GM23338 (cell line): ENCODE measurements around the gene MED14. TPM values are rescaled to one million over a fixed set of nuclear protein-coding genes. Genes with fewer than 3 reads are reported as not detected.

Source experiments
- EZH2 ChIP-seq: fragments of 200-600 bp; sonication (generic); IDR thresholded peaks from one replicate; pipeline ENCODE4 v1.8.0; 2017; ENCODE audit warnings: antibody characterized with exemption, mild to moderate bottlenecking, low read depth; ENCODE audit not compliant: unreplicated experiment
- EZH2phosphoT487 ChIP-seq: fragments of 200-600 bp; sonication (generic); IDR thresholded peaks from one replicate; pipeline ENCODE4 v1.8.1; 2018; ENCODE audit warnings: antibody characterized with exemption; ENCODE audit not compliant: unreplicated experiment
- JUNB ChIP-seq: IDR thresholded peaks from one replicate; pipeline ENCODE4 v1.6.1; 2016; ENCODE audit warnings: antibody characterized with exemption; ENCODE audit not compliant: unreplicated experiment
- STAT1 ChIP-seq: IDR thresholded peaks from one replicate; pipeline ENCODE4 v1.6.1; 2016; ENCODE audit warnings: antibody characterized with exemption; ENCODE audit not compliant: unreplicated experiment
- ZNF331 ChIP-seq: fragments of 250-450 bp; sonication (Bioruptor Pico); IDR thresholded peaks from 2 replicates; pipeline ENCODE4 v1.5.0; 2020; ENCODE audit warnings: low read depth, mild to moderate bottlenecking, moderate library complexity
- polyA plus RNA-seq: library from polyadenylated mRNA; unstranded; fragments of >200 nt; fragmentation: Nextera tagmentation; extraction: Ambion mirVana; gene quantifications from 2 replicates; pipeline ENCODE4 v1.2.1, GENCODE V29; 2016
- total RNA-seq: library from RNA; depleted of rRNA; stranded (reverse); fragments of >200 nt; shearing (Covaris generic); gene quantifications from 2 replicates; pipeline ENCODE4 v1.2.3, GENCODE V29; 2014
- TF ChIP-seq, protein P1 (sequence below): fragments of 250-450 bp; sonication (Bioruptor Pico); IDR thresholded peaks from 2 replicates; pipeline ENCODE4 v1.5.0; 2020; ENCODE audit warnings: mild to moderate bottlenecking, moderate library complexity
- TF ChIP-seq, protein P2 (sequence below), 2 experiments: fragments of 200-600 bp in 1 of 2; sonication (generic) in 1 of 2; conservative IDR thresholded peaks; 2 replicates each; pipeline versions ENCODE4 v1.5.1 to v1.6.1; 2016 to 2017; ENCODE audit warnings: antibody characterized with exemption in 2 of 2, low read depth in 2 of 2, mild to moderate bottlenecking in 2 of 2, moderate library complexity in 1 of 2

The MED14 gene
- total and polyA plus RNA-seq, 2 experiments from 2014 or later = 29.8 to 99.3 TPM

DNA sequence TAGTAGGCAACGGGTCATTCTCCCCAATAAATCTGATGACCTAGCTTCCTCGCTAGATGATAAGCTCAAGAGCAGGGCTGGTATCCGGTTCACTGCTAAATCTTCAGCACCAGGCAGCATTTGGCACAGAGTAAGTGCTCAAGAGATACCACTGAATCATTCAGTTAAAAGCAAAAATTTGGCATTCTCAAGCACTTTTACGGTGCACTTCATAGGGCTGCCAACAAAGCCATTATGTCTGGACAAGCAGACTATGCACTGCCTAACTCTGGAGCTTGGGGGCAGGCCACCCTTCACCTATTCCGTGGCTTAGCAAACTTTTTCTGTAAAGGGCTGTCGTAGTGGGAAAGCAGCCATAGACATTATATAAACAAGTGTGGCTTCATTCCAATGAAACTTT is 64.2 kb downstream of the MED14 start (continued):
- TF ChIP-seq, protein P1, sequence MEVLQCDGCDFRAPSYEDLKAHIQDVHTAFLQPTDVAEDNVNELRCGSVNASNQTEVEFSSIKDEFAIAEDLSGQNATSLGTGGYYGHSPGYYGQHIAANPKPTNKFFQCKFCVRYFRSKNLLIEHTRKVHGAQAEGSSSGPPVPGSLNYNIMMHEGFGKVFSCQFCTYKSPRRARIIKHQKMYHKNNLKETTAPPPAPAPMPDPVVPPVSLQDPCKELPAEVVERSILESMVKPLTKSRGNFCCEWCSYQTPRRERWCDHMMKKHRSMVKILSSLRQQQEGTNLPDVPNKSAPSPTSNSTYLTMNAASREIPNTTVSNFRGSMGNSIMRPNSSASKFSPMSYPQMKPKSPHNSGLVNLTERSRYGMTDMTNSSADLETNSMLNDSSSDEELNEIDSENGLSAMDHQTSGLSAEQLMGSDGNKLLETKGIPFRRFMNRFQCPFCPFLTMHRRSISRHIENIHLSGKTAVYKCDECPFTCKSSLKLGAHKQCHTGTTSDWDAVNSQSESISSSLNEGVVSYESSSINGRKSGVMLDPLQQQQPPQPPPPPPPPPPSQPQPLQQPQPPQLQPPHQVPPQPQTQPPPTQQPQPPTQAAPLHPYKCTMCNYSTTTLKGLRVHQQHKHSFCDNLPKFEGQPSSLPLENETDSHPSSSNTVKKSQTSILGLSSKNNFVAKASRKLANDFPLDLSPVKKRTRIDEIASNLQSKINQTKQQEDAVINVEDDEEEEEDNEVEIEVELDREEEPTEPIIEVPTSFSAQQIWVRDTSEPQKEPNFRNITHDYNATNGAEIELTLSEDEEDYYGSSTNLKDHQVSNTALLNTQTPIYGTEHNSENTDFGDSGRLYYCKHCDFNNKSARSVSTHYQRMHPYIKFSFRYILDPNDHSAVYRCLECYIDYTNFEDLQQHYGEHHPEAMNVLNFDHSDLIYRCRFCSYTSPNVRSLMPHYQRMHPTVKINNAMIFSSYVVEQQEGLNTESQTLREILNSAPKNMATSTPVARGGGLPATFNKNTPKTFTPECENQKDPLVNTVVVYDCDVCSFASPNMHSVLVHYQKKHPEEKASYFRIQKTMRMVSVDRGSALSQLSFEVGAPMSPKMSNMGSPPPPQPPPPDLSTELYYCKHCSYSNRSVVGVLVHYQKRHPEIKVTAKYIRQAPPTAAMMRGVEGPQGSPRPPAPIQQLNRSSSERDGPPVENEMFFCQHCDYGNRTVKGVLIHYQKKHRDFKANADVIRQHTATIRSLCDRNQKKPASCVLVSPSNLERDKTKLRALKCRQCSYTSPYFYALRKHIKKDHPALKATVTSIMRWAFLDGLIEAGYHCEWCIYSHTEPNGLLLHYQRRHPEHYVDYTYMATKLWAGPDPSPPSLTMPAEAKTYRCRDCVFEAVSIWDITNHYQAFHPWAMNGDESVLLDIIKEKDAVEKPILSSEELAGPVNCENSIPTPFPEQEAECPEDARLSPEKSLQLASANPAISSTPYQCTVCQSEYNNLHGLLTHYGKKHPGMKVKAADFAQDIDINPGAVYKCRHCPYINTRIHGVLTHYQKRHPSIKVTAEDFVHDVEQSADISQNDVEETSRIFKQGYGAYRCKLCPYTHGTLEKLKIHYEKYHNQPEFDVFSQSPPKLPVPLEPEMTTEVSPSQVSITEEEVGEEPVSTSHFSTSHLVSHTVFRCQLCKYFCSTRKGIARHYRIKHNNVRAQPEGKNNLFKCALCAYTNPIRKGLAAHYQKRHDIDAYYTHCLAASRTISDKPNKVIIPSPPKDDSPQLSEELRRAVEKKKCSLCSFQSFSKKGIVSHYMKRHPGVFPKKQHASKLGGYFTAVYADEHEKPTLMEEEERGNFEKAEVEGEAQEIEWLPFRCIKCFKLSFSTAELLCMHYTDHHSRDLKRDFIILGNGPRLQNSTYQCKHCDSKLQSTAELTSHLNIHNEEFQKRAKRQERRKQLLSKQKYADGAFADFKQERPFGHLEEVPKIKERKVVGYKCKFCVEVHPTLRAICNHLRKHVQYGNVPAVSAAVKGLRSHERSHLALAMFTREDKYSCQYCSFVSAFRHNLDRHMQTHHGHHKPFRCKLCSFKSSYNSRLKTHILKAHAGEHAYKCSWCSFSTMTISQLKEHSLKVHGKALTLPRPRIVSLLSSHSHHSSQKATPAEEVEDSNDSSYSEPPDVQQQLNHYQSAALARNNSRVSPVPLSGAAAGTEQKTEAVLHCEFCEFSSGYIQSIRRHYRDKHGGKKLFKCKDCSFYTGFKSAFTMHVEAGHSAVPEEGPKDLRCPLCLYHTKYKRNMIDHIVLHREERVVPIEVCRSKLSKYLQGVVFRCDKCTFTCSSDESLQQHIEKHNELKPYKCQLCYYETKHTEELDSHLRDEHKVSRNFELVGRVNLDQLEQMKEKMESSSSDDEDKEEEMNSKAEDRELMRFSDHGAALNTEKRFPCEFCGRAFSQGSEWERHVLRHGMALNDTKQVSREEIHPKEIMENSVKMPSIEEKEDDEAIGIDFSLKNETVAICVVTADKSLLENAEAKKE (CRISPR knock-in tag) = no peak
- TF ChIP-seq, protein P2, sequence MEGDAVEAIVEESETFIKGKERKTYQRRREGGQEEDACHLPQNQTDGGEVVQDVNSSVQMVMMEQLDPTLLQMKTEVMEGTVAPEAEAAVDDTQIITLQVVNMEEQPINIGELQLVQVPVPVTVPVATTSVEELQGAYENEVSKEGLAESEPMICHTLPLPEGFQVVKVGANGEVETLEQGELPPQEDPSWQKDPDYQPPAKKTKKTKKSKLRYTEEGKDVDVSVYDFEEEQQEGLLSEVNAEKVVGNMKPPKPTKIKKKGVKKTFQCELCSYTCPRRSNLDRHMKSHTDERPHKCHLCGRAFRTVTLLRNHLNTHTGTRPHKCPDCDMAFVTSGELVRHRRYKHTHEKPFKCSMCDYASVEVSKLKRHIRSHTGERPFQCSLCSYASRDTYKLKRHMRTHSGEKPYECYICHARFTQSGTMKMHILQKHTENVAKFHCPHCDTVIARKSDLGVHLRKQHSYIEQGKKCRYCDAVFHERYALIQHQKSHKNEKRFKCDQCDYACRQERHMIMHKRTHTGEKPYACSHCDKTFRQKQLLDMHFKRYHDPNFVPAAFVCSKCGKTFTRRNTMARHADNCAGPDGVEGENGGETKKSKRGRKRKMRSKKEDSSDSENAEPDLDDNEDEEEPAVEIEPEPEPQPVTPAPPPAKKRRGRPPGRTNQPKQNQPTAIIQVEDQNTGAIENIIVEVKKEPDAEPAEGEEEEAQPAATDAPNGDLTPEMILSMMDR (conservative IDR thresholded peaks at IDR 0.05; ENCODE audit: low read depth in 2 of 2) = no peak
- TF ChIP-seq EZH2 (no peak), STAT1 (no peak), EZH2phosphoT487 (no peak), JUNB (no peak), ZNF331 (CRISPR knock-in tag) (no peak)
